Suprapubic skin (tissue), 3 donors: ENCODE measurements around the gene ZDHHC11.

Experiments used
- POLR2A ChIP-seq, 2 donors: fragments of 450-650 bp; IDR thresholded peaks; one replicate each; pipeline ENCODE4 v1.6.1; 2017; ENCODE audit warnings: antibody characterized with exemption in 2 of 2, mild to moderate bottlenecking in 2 of 2, moderate library complexity in 2 of 2
- TF ChIP-seq, protein P1 (sequence below), 2 donors: fragments of 200-600 bp in 1 of 2; fragments of 450-650 bp in 1 of 2; sonication (generic) in 1 of 2; IDR thresholded peaks; one replicate each; pipeline ENCODE4 v1.5.1; 2016 to 2019; ENCODE audit warnings: antibody characterized with exemption in 2 of 2, mild to moderate bottlenecking in 1 of 2, moderate library complexity in 1 of 2

DNA sequence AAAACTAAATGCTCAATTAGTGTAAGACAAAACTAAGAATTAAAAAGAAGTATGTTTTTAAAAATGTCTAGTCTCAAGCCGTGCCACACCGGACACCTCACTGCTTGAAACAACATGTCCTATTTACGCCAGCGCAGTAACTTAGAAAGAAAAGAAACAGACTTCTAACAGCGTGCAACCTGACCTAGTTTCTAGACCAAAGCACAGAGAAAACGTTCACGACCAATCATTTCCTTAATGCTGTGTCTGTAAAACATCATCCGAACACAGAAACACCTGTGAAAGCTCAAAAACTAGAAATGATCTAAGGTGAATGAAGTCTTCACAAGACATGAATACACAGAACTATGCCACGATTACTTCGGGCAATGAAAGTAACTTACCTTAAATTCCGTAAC, 37.9 kb upstream of the ZDHHC11 start:
- TF ChIP-seq, protein P1, sequence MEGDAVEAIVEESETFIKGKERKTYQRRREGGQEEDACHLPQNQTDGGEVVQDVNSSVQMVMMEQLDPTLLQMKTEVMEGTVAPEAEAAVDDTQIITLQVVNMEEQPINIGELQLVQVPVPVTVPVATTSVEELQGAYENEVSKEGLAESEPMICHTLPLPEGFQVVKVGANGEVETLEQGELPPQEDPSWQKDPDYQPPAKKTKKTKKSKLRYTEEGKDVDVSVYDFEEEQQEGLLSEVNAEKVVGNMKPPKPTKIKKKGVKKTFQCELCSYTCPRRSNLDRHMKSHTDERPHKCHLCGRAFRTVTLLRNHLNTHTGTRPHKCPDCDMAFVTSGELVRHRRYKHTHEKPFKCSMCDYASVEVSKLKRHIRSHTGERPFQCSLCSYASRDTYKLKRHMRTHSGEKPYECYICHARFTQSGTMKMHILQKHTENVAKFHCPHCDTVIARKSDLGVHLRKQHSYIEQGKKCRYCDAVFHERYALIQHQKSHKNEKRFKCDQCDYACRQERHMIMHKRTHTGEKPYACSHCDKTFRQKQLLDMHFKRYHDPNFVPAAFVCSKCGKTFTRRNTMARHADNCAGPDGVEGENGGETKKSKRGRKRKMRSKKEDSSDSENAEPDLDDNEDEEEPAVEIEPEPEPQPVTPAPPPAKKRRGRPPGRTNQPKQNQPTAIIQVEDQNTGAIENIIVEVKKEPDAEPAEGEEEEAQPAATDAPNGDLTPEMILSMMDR (IDR thresholded peaks at IDR 0.05), result no peak
- TF ChIP-seq POLR2A (IDR thresholded peaks at IDR 0.05), result no peak
